Kidney (tissue), 14 donors: ENCODE results near the gene PCDHGC3. TPM values are rescaled to one million over a fixed set of nuclear protein-coding genes. Genes with fewer than 3 reads are reported as not detected.

Experiments used
- DNase-seq, 5 donors: peaks; one replicate each; pipeline ENCODE4 v3.0.0-alpha.2; 2013 to 2020
- FAIRE-seq: peaks from 2 replicates; lab custom pipeline; 2012; peaks lifted over from hg19 to GRCh38; lab: Jason Lieb, UNC
- H3K27ac ChIP-seq, 2 donors: one replicate each; pipeline ENCODE4 v1.7.0; 2013; ENCODE audit warnings: low read depth in 2 of 2, low read length in 2 of 2, inconsistent platforms in 1 of 2
- H3K27me3 ChIP-seq: one replicate; pipeline ENCODE4 v1.7.1; 2013; ENCODE audit warnings: low read length, inconsistent platforms; ENCODE audit not compliant: control insufficient read depth, insufficient read depth
- H3K36me3 ChIP-seq, 3 donors: one replicate each; pipeline versions ENCODE4 v1.7.0 to v1.7.1; 2013; ENCODE audit warnings: low read length in 3 of 3, control low read depth in 1 of 3, inconsistent platforms in 1 of 3; ENCODE audit not compliant: insufficient read depth in 3 of 3, control insufficient read depth in 2 of 3
- H3K4me1 ChIP-seq, 3 donors: one replicate each; pipeline versions ENCODE4 v1.7.0 to v1.7.1; 2013; ENCODE audit warnings: low read length in 3 of 3, inconsistent platforms in 1 of 3, low read depth in 1 of 3; ENCODE audit not compliant: control insufficient read depth in 2 of 3, insufficient read depth in 2 of 3
- H3K4me3 ChIP-seq, 3 donors: one replicate each; pipeline versions ENCODE4 v1.7.0 to v1.8.1; 2013; ENCODE audit warnings: low read length in 3 of 3, control low read depth in 1 of 3, inconsistent platforms in 1 of 3
- H3K9ac ChIP-seq, 3 donors: one replicate each; pipeline versions ENCODE4 v1.7.0 to v1.7.1; 2013; ENCODE audit warnings: low read length in 3 of 3, control low read depth in 1 of 3, inconsistent platforms in 1 of 3
- H3K9me3 ChIP-seq, 3 donors: one replicate each; pipeline versions ENCODE4 v1.7.0 to v1.7.1; 2013; ENCODE audit warnings: low read length in 3 of 3, control low read depth in 1 of 3, inconsistent platforms in 1 of 3; ENCODE audit not compliant: control insufficient read depth in 2 of 3, insufficient read depth in 1 of 3
- intact Hi-C: fragments of 100-400 bp; cut with DNase I; formaldehyde crosslinking; loops from one replicate; pipeline ENCODE4 v1.11.1; 2022
- polyA plus RNA-seq: library from polyadenylated mRNA; stranded (reverse); fragments of 350-450 nt; fragmentation: Illumina TruSeq; extraction: RNeasy Lipid Tissue Mini Kit (QIAGEN cat#74804); gene quantifications from one replicate; pipeline ENCODE4 v1.2.3, GENCODE V29; 2014; ENCODE audit warnings: low read depth, low replicate concordance; ENCODE audit not compliant: insufficient read depth
- total RNA-seq: library from RNA; stranded (reverse); fragmentation: NEBNext Ultra II Directional; extraction: Animal tissue kit (Norgen Biotek cat#: 25700); gene quantifications from one replicate; pipeline ENCODE4 v1.2.1, GENCODE V29; 2021
- TF ChIP-seq, protein P1 (sequence below): IDR thresholded peaks from 3 replicates; pipeline ENCODE4 v1.5.1; 2012; ENCODE audit warnings: mild to moderate bottlenecking, moderate library complexity, borderline replicate concordance; ENCODE audit not compliant: insufficient read depth; ENCODE audit errors: extremely low read depth
- donor health status: control.
- donor health status: control.
- donor health status: control.
- donor health status: control.
- donor health status: control.
- donor health status: DM: yes; HTN: yes; CAD: no.
- donor health status: Normal renal cell carcinoma (clear cell type).

The PCDHGC3 gene
- total and polyA plus RNA-seq, 2 donors from 2014 or later = 41.0 to 51.5 TPM

DNA sequence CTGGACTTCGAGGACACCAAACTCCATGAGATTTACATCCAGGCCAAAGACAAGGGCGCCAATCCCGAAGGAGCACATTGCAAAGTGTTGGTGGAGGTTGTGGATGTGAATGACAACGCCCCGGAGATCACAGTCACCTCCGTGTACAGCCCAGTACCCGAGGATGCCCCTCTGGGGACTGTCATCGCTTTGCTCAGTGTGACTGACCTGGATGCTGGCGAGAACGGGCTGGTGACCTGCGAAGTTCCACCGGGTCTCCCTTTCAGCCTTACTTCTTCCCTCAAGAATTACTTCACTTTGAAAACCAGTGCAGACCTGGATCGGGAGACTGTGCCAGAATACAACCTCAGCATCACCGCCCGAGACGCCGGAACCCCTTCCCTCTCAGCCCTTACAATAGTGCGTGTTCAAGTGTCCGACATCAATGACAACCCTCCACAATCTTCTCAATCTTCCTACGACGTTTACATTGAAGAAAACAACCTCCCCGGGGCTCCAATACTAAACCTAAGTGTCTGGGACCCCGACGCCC lies 1.3 kb downstream of the PCDHGC3 start:
- FAIRE-seq = no peak
- H3K9ac ChIP-seq = peak overlapping the region; percentile 11 to 84 (median 76)
- intact Hi-C loops = no loop called here
- H3K27ac ChIP-seq = no peak overlapping the region
- H3K4me3 ChIP-seq = peak overlapping the region; percentile 75 to 88 (median 86)
- DNase-seq = no peak
- TF ChIP-seq, protein P1, sequence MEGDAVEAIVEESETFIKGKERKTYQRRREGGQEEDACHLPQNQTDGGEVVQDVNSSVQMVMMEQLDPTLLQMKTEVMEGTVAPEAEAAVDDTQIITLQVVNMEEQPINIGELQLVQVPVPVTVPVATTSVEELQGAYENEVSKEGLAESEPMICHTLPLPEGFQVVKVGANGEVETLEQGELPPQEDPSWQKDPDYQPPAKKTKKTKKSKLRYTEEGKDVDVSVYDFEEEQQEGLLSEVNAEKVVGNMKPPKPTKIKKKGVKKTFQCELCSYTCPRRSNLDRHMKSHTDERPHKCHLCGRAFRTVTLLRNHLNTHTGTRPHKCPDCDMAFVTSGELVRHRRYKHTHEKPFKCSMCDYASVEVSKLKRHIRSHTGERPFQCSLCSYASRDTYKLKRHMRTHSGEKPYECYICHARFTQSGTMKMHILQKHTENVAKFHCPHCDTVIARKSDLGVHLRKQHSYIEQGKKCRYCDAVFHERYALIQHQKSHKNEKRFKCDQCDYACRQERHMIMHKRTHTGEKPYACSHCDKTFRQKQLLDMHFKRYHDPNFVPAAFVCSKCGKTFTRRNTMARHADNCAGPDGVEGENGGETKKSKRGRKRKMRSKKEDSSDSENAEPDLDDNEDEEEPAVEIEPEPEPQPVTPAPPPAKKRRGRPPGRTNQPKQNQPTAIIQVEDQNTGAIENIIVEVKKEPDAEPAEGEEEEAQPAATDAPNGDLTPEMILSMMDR = no peak
- no peaks in the 10 kb centered on the region for H3K9me3 ChIP-seq
- H3K27me3 ChIP-seq = no peaks in the 10 kb centered on the region
- H3K36me3 ChIP-seq = no peaks in the 10 kb centered on the region
- H3K4me1 ChIP-seq = peaks cover 4 to 20% (median 7%) of the 10 kb centered on the region in 3 donors

DNA sequence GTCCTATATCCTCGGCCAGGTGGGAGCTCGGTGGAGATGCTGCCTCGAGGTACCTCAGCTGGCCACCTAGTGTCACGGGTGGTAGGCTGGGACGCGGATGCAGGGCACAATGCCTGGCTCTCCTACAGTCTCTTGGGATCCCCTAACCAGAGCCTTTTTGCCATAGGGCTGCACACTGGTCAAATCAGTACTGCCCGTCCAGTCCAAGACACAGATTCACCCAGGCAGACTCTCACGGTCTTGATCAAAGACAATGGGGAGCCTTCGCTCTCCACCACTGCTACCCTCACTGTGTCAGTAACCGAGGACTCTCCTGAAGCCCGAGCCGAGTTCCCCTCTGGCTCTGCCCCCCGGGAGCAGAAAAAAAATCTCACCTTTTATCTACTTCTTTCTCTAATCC lies 2.0 kb downstream of the PCDHGC3 start:
- Histone ChIP-seq H3K9ac (no peak overlapping the region), H3K36me3 (no peaks in the 10 kb centered on the region), H3K27ac (no peak overlapping the region), H3K27me3 (no peaks in the 10 kb centered on the region), H3K4me1 (peaks cover 4 to 20% (median 7%) of the 10 kb centered on the region in 3 donors), H3K4me3 (peak overlapping the region in 2 of 3 donors; percentile 20 to 54), H3K9me3 (no peaks in the 10 kb centered on the region)
- TF ChIP-seq, protein P1 = no peak
- intact Hi-C loops = no loop called here
- FAIRE-seq (no peak), DNase-seq (peak in 1 of 5 donors; percentile 5)

DNA sequence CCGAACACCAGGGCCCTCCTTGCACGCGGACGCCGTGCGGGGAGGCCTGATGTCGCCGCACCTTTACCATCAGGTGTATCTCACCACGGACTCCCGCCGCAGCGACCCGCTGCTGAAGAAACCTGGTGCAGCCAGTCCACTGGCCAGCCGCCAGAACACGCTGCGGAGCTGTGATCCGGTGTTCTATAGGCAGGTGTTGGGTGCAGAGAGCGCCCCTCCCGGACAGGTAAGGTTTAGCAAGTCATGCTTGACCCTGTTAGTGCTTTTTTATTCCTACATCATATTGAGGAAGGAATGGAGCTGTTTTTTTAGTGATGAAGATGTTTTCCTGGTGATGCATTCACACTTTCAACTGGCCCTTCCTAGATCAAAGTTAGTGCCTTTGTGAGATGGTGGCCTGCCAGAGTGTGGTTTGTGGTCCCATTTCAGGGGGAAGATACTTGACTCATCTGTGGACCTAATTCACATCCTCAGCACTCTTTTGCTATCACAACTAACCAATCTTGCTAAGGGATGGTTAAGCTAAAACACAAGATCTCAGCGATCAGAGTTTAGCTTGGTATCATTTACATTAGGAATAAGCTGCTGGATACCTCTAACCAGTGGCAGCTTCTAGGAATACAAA lies 2.7 kb downstream of the PCDHGC3 start:
- intact Hi-C loops = no loop called here
- peak overlapping the region in 2 of 3 donors; percentile 20 to 54 for H3K4me3 ChIP-seq
- no peak overlapping the region for H3K27ac ChIP-seq
- H3K27me3 ChIP-seq = no peaks in the 10 kb centered on the region
- FAIRE-seq = no peak
- TF ChIP-seq, protein P1 = peak; percentile 16
- no peaks in the 10 kb centered on the region for H3K36me3 ChIP-seq
- peak; percentile 71 to 84 (median 80) for DNase-seq
- H3K9me3 ChIP-seq = no peaks in the 10 kb centered on the region
- H3K4me1 ChIP-seq = peaks cover 4 to 20% (median 7%) of the 10 kb centered on the region in 3 donors
- H3K9ac ChIP-seq = peak overlapping the region in 1 of 3 donors; percentile 12
